Stimulated activated CD4-positive, alpha-beta T cell treated with anti-CD3 and anti-CD28 coated beads, TNF-alpha, amount 100 ng/mL, for 4 hours (primary cell): ENCODE data around the gene CUX1.
"Not testable (repeated sequence)": the region's sequence is repeated elsewhere in the genome, so short reads cannot be mapped to it uniquely, and the experiment has no call there.

Experiments used
- DNase-seq, 3 experiments: peaks; one replicate each; pipeline ENCODE4 v3.0.0-alpha.2; 2020; ENCODE audit warnings: low read depth in 3 of 3

CUX1 gene

DNA sequence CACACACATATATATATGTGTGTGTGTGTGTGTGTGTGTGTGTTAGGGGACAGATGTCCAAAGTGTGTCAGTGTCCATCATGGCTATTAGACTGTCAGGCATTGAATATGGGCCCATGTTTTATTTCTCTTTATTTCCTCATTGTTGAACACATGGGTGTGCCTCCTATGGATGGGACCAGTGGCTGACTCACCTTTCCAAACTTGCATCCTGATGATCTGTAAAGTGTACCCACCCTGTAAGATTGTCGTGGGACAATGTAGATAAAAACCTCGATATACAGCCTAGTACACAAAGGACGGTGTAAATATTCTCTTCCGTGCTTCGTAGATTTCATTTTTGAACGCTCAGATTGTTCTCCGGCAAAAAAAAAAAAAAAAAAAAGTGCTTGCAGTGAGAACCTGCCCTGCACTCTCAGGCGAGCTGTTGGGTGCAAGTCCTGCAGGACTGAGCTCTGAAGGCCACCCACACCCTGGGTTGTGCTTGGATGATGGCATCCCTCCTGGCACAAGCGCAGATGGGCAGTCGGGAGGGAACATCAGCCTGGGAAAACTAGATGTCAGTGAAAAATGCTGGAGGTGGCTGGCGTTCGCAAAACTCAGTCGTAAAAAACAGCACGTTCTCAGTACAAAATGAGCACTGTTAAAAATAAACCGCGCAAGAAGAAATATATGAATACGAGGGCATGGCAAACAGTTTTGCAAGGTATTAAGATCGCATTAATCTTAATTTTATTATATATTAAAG, 166.9 kb downstream of the CUX1 start:
- no peak for DNase-seq

DNA sequence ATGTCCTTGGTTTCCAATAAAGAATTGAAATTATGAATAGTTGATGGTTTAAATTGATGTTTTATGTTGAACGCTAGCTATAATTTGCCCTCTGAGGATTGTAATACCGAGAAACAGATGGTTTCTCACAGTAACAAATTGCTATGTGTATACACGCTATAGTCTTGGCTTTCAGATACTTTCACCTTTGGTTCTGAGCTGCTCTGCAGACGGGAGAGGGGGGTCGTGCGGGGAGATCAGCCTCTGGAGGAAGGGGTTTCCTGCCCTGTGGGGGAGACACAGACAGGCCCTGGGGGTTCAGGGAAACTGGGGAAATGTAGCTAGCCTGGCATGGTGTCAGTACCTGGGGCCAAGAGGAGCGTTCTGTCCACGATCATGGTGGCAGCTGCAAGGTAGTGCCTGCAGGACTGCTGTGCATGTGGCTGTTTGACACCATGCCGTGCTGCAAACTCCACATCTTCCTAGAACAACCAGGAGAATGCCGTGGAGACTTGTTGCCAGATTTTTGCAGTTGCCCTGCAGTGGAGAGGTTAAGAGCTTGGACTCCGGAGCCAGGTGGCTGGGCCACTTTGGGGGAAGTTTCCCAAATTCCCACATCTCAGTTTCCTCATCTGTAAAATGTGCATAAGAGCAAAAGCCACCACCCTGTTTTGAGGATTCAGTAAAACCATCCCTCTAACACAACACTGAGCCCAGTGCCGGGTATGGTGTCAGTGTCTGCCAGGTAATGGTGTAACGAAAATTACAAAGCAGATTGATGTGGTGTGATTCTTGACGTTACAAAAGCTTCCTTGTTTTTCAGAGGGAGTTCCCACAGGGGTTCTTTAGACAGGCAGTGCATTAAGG, 167.9 kb downstream of the CUX1 start:
- DNase-seq = no peak

DNA sequence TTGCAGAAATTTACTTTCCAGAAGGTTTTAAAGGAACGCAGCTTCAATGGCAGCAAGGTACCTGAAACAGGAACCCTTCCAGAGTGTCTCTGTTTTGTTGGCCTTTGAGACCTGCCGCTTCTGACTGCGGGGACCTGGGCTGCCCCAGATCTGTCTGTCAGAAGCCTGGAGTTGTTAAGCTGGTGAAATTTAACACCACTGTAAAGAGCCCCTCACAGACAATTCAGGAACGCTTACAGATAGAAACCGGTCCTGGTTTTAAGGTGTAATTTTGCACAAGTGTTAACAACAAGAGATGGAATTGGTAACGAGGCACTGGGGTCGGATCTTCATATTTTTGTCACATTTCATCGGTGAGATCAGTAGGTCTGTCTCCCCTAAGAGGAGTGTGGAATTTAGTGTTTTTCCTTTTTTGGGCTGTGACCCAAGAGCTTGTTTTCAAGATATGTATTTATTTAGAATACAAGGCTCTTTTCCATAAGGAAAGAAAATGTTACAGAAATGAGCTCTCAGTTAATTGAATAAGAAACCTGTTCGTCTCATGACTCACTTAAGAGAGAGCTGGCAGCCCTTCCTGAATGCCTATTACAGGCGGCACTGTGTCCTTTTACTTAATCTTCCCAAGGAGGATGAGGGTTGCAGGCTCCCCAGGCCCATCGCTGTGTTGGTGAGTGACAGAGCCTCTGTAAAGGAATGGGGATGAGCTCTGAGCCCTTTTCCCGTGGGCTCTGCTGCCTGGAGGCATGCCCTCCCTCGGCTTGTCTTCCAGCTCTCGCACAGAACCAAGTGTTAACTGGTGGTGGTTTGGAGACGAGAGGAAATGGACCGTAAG, 168.7 kb downstream of the CUX1 start:
- DNase-seq = no peak

DNA sequence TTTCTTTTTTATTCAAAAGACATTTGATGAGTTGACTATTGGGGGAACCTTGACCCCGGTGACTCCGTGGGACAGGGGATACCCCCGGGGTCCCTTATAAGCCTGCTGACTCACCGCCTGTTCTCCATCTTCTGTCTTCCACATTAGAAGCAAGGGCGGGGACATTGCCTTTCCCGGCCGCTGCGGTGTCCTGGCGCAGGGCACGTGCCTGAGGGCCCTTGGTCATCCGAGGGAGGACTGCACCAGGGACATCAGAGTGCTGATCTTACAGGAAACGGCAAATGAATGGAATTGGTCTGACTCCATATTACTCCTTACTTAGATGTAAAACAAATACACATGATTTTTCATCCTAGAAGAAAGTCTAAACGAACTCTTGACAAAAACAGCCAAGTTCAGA, 170.1 kb downstream of the CUX1 start:
- no peak for DNase-seq

DNA sequence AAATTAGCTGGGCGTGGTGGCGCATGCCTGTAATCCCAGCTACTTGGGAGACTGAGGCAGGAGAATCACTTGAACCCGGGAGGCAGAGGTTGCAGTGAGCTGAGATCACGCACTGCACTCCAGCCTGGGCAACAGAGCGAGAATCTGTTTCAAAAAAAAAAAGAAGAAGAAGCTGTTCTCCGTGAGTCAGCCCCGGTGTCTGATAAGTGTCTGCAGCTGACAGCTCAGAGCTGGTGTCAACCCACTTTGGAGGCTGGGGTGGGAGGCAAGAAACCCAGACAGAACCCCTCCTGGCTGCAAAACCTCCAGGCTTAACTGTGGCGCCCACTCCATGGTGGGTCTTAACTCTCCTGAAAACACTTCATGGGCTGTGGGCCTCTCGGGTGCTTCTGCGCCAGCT, 170.6 kb downstream of the CUX1 start:
- not testable (repeated sequence) for DNase-seq

DNA sequence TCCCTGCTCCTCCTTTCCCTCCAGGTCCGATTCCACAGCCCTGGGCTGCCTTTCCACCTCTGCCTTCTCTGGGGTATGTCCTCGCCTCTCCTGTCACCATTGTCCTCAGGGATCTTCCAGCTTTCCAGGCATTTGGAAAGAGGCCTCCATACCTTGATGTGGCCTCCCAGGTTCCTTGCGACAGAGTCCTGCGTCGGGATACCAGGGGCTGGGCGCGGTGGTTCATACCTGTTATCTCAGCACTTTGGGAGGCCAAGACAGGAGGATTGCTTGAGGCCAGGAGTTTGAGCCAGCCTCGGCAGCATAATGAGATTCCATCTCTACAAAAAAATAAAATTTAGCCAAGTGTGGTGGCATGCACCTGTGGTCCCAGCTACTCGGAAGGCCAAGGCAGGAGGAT, 171.1 kb downstream of the CUX1 start:
- DNase-seq = no peak

DNA sequence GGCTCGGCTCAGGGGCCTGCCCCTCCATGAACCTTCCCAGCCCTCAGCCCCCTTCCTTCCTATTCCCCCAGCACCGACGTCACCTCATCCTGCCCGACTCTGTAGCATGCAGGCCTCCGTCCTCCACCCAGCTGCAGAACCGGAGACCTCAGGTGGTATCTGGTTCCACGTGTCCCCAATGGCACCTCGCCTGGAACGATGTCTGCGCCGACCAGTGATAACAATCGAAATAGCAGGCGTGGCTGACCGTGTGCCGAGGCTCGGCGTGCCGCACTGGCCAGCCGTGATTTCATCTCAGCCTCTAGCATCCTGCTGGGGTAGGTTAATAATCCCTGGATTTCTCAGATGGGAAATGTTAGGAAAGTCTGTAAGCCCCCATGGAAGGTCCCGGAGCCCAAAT, 171.7 kb downstream of the CUX1 start:
- no peak for DNase-seq

DNA sequence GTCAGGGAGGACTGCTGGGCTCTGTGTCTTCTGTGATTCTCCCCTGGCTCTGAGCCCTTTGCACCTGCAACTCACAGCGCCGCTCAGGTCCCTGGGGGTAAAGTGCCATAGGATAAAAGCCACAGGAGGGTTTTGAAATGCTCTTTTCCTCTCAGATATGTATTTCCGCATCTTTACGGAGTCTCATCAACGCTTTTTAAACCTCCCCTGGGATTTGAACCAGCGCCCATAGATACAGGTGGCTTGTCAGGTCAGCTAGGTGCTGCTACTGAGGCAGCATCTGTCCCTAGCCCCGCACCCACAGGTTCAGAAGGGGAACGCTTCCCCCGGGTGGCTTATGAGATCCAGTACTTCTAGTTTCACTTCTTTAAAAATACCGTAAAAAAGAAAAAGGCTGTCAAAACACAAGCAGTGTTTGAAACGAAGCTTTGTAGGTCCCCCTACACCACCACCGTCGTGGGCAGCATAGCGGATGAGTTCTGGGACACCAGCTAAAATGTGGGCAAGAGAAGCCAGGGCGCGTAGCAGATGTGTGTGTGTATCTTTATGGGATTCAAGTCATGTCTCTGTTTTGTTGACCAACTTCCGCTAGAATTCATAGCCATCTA, 173.5 kb downstream of the CUX1 start:
- no peak for DNase-seq

DNA sequence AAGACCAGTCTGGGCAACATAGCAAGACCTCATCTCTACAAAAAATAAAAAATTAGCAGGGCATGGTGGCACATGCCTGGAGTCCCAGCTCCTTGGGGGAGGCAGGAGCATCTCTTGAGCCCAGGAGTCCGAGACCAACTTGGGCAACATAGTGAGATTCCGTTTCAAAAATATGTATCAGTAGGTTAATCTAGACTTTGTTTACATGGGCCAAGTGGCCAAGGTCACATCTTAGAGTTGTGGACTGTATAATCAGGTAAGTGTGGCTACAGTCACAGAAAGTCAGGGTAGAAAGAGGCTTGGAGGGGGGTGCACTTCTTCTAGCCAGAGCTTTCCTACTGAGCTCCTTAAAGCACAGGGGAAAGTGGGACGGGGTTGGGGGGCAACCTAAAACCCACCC, 174.4 kb downstream of the CUX1 start:
- no peak for DNase-seq

DNA sequence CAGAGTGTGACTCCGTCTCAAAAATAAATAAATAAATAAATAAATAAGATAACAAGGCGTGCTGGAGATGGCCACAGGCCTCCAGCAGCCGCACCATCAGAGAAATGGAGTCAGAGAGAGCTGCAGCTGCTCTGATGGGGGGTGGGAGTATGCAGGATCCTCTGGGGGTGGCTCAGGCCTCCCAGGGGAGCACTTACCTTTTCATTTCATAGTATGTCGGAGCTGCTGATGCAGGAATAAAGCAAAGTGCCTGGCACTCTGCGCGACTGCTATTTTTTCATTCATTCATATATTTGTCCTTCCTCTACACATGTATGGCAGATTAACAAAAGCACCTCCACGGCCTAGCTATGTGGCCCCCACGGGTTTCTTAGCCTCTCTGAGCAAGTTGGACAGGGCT, 175.9 kb downstream of the CUX1 start:
- no peak for DNase-seq

DNA sequence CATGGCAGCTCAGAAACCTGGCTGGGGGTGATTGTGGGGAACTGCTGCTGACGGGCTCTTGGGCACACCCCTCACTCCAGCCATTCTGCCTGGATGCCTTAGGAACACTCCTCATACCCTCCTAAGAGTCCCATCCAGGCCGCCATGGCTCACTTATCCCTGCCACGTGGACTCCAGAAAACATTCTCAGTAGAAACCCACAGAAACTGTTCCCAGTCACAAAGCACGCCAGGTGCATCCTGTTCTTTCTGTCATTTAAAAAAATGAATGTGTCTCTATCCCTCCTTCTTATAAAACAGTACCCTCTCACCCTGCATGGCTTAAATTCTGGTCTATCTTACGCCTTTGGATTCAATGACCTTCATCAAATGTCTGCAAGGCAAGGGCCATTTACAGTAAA, 177.7 kb downstream of the CUX1 start:
- DNase-seq = no peak

DNA sequence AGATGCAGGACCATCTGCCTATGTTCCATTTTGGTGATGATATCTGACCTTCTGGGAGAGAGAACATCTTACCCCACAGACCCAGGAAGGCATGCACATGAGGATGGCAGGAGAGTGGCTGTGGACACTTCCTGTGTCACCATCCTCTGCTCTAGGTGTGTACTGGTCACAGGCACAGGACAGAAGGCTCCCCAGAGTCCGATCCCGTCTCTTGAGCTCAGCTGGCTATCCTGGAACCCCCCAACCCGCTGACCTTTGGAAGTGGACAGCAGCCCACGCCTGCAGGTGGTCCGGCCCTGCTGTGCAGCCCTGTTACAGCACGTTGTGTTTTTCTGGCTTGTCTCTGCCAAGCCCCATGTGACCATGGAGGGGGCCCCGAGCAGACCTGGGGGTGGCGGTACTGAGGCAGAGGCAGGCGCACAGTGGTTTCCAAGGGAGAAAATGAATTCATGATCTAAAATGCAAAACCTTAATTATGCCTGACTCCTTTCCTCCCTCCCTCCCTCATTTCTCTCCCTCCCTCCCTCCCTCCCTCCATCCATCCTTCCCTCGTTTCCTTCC, 178.8 kb downstream of the CUX1 start:
- no peak for DNase-seq

DNA sequence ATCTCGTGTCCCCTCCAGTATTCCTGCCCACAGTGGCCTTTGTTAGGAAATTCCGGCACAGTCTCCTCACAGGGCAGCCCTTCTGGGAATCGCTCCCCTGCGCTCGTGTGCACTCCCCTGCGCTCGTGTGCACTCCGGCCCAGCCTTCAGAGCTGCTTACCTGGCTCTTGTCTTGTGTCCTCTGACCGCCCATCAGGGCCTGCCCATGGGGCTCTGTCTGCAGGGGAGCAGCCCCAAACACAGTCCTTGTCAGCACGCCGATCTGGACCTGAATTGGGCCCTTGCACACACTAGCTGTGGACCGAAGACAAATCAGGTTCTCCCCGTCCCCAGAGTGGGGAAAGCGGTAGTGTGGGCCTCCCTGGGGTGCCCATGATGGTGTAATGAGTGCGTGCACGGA, 179.4 kb downstream of the CUX1 start:
- DNase-seq = no peak

DNA sequence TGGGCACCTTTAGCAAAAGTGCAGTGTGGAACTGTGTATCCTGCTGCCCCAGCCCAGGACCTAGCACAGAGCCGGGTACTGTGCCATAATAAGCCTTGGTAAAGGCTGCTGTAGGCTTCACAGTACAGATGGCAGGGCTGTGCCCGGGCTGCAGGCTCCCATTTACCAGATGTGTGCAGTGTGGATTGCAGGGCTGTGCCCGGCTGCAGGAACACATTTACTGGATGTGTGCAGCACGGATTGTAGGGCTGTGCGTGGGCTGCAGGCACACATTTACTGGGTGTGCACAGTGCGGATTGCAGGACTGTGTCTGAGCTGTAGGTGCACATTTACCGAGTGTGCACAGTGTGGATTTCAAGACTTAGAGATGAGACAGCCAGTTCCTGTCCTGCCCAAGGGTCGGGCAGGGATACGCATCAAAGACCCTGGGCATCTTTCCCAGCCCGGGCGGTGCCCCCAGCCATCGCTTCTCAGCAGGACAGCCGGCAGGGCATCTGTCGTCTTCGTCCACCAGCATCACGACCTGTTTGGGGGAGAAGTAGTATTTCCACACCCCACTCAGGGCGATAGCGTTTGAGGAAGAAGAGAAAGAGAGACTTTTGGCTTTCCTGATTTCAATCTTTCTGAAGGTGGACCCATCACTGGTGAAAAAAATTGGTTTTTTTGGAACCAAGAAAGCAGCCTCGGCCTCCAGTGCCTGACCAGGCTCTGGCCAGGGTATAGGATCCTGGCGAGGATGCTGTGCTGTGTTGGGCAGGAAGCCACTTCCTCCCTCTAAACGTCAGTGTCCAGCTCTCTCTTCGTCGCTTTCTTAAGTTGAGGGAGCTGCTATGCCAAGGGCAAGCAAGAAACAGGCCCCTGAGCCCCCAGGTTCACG, 180.8 kb downstream of the CUX1 start:
- DNase-seq = no peak

DNA sequence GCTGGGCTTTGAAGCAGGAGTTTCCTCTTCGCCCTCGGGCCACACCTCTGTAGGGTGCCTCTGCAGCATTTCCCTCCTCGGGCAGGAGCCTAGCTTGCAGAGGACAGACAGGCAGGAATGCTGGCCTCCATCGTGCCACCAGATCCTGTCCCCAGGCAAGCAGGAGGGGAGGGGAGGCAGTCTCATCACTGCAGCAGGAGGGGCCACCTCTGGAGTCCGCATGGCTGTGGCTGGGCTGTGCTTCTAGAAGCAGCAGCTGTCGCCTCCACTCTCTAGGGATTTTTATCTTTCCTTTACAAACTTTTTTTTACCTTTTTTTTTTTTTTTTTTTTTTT, 181.4 kb downstream of the CUX1 start:
- DNase-seq = no peak

DNA sequence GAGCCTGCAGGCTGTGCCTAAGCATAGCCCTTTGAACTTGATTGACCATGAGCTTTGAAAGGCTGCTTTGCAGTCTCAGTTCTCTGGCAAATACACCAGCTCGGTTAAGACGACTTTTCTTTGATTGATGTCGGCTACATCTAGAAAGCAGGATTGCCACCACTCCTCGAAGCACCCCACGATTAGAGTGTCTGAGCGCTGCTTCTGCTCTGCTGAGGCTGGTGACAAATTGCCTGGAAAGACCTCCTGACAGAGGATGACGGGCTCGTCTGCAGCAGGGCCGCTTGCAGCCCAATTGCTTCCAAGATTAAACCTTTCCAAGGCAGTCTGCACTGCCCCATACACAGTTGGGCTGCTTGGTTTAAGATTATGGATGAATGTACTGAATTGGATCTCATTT, 182.0 kb downstream of the CUX1 start:
- no peak for DNase-seq

DNA sequence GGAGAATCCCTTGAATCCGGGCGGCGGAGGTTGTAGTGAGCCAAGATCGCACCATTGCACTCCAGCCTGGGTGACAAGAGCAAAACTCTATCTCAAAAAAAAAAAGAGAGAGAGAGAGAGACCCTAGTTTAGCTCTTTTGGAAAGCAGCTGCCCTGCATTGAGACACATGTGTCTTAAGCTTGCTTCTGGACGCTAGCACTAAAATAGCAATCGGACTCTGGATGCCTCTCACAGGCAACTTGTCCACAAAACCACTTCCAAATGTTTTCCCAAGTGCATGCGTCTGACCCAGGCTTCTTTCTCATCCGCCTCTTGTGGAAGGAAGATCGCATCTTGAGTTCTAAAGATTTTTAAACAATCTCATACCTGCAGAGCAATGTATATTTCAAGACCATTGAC, 182.7 kb downstream of the CUX1 start:
- DNase-seq = no peak

DNA sequence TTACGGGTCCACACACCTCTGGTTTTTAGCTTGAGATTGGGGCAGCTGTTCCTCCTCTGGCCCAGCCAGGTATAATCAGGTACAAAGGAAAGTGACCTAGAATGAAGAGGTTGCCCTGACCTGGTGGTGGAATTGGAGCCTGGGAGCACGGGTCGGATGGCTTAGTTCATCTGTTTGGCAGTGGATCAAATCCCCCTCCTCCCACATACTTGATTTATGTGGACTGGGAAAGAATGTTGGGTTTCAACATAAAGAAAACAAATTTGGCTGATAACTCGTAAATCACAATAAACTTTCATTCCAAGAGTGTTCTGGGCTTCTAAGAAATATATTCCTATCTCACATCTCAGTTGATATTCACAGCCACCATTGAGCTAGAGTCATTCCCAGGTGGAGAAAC, 186.8 kb downstream of the CUX1 start:
- DNase-seq = no peak

DNA sequence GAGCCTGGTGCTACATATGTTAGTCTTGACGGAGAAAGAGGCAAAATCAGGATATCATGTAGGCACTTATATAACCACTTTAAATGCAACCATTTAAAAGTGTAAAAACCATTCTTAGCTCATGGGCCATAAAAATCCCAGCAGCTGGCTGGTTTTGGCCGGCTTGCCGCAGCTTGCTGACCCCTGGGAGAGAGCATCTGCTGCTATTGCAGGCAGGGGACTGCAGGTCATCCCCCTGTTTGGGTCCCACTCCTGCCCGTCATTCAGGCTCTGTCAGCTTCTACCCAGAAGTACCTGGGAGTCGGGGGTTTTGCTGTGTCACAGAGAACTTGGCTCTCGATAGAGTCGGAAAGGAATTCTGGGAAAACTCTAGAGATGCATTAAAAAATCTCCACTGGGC, 187.4 kb downstream of the CUX1 start:
- DNase-seq = no peak

DNA sequence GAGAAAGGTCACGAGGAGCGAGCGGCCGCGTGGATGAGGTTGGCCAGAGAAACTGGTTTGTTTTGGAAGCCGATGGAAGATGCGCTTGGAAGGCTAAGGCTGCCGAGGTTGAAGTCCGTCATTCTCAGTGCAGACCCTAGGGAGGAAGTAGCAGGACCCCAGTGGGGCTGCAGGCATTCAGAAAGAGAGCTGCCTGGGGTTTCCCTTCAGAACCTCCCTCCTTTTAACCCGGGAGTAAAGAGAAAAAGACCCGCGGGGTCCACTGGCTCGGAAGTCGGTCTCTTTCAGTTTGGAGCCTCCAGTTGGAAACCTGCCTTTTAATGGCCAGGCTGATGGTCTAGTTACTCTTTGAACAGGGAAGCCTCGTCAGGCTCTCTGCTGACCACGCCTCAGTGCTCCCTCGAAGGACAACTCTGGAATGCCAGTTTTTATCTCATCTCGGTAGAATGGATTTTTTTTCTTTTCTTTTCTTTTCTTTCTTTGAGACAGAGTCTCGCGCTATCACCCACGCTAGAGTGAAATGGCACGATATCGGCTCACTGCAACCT, 188.6 kb downstream of the CUX1 start:
- no peak for DNase-seq

DNA sequence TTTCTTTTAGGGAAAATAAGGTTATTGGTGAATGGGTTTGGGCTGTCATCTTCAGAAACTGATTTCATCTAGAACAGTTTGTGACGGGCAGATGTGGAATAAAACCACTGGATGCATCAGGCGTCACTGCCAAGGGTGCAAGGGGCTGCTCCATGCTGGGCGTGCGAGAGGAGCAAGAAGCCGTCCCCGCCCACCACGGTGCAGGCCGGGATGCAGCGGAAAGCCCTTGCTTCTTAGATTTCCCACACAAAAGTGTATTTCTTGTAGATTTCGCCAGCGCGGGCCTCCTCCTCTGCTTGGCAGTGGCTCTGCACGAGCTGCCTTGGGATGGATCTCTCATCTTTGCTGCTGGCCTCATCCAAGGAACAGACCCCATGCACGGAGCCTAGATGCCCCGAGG, 189.3 kb downstream of the CUX1 start:
- no peak for DNase-seq
